ENCODE data around the gene CRTC1. TPM values are rescaled to one million over a fixed set of nuclear protein-coding genes. Genes with fewer than 3 reads are reported as not detected.

CRTC1 gene
- total and polyA plus RNA-seq, 9 of the 15 experiments (the other 6 are each of a cell fraction or from before 2014, with no cell fraction given), result 0.25 to 3.8 (median 1.2) TPM; not detected in 2

DNA sequence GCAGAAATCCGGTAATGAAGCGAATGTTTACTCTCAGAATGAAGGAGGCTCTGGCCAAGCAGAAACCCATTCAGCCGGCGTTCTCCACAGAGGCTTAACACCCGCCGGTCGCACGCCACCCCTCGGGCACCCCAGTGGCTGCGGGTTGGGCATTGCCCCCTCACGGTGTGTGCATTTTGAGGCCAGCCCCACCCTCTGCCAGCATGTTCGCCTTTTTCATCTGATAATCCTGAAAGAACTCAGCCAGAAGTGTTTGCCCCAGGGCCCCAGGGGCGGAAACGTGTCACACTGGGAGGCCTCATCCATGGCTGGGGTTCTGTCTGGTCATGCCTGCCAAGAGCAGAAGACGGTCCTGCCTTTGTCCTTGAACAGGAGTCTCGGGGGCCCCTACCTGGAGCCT, 73.4 kb downstream of the CRTC1 start:
- H3K9me3 ChIP-seq (replicated peaks; ENCODE audit: control insufficient read depth, insufficient read depth, low read depth, low read length), result no peaks in the 10 kb centered on the region
- ChIA-PET POLR2A (no interaction called here), CTCF (ENCODE audit: low intra/inter-chr PET ratio) (no interaction called here)
- WGBS (ENCODE audit: insufficient coverage, low coverage, missing lambda C conversion rate), result 52% methylated on average over 16 of the region's 16 CpGs
- FAIRE-seq, result no peak
- H3K79me2 ChIP-seq (ENCODE audit: control insufficient read depth, insufficient read depth, low read length), result no peaks in the 10 kb centered on the region
- H3K4me1 ChIP-seq (replicated peaks in 1 of 2; ENCODE audit: control insufficient read depth in 2 of 2, insufficient read depth in 2 of 2, low read length in 2 of 2), result peaks cover 0 to 39% of the 10 kb centered on the region in 2 experiments; a peak in 2 of 5 replicates
- H3K4me3 ChIP-seq, result no peak overlapping the region
- H2AFZ ChIP-seq (ENCODE audit: low read depth, low read length), result no peak overlapping the region
- BruUV-seq (replicated peaks), result no TSS peak
- no peaks in the 10 kb centered on the region for H3K27me3 ChIP-seq (ENCODE audit: control insufficient read depth in 2 of 2, insufficient read depth in 2 of 2, low read length in 2 of 2)
- H4K20me1 ChIP-seq (replicated peaks; ENCODE audit: control insufficient read depth, insufficient read depth, low read length), result 0 out of 2 replicates have a peak, but pooled peaks cover 6% of the 10 kb centered on the region
- no peak for ATAC-seq
- H3K9me1 ChIP-seq (ENCODE audit: control insufficient read depth, insufficient read depth, low read length), result no peaks in the 10 kb centered on the region
- H3K36me3 ChIP-seq (ENCODE audit: control insufficient read depth, insufficient read depth, low read length), result no peaks in the 10 kb centered on the region
- no peak overlapping the region for H3K4me2 ChIP-seq (ENCODE audit: insufficient read depth, low read length)
- intact Hi-C loops (cut with micrococcal nuclease) (no loop called here), in situ Hi-C loops (cut with MboI) (no loop called here)
- TF ChIP-seq TEAD2 (tag; IDR thresholded peaks at IDR 0.05), result no peak
- 0 out of 2 replicates have a peak, but pooled peaks have one; percentile 16 for TF ChIP-seq ZBTB17 (CRISPR knock-in tag; IDR thresholded peaks at IDR 0.05)
- no peak overlapping the region for H3K27ac ChIP-seq (ENCODE audit: extremely low read depth, low read depth, low read length)
- no peak overlapping the region for H3K9ac ChIP-seq (ENCODE audit: insufficient read depth in 1 of 2, low read depth in 2 of 2, low read length in 2 of 2)
- DNase-seq (ENCODE audit: extremely low read depth in 1 of 4, low spot score in 3 of 4), result no peak

DNA sequence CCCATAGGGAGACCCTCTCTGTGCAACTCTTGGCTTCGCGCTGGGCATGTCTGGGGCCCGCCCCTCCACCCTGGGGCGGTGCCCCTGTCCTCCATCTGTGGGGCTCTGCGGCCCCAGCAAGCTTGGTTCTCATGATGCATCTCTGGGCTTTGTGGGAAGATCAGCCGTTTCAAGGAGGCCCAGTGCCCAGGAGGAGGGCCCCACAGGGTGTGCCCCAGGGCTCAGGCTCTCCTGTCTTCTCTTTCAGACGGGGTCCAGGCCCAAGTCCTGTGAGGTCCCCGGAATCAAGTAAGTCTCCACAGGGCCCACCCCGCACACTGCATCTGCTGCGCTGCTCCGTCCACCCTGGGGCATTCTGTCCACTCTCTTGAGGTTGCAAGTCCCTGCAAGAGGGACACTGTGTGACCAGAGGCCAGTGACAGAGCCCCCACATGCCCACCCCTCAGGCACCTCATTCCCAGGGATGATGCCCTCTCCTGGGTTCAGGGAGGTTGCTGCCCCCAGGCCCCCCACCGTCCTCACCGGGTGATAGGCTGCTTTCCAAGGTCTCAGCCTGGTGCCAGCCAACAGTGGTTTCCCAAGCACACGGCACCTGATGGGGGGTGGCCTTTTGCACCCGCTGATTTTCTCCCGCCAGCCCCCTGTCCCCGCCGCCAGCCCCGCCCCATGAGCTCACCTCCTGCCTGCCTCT, 76.0 kb downstream of the CRTC1 start:
- Histone ChIP-seq H3K27ac (ENCODE audit: extremely low read depth, low read depth, low read length) (no peak overlapping the region), H3K36me3 (ENCODE audit: control insufficient read depth, insufficient read depth, low read length) (no peaks in the 10 kb centered on the region), H3K27me3 (ENCODE audit: control insufficient read depth in 2 of 2, insufficient read depth in 2 of 2, low read length in 2 of 2) (no peaks in the 10 kb centered on the region), H3K9ac (ENCODE audit: insufficient read depth in 1 of 2, low read depth in 2 of 2, low read length in 2 of 2) (no peak overlapping the region), H3K4me2 (ENCODE audit: insufficient read depth, low read length) (no peak overlapping the region), H2AFZ (ENCODE audit: low read depth, low read length) (no peak overlapping the region), H3K9me3 (replicated peaks; ENCODE audit: control insufficient read depth, insufficient read depth, low read depth, low read length) (no peaks in the 10 kb centered on the region), H3K9me1 (ENCODE audit: control insufficient read depth, insufficient read depth, low read length) (no peaks in the 10 kb centered on the region), H3K4me3 (no peak overlapping the region), H3K4me1 (replicated peaks in 1 of 2; ENCODE audit: control insufficient read depth in 2 of 2, insufficient read depth in 2 of 2, low read length in 2 of 2) (peaks cover 4 to 58% of the 10 kb centered on the region in 2 experiments; a peak in 4 of 5 replicates), H4K20me1 (replicated peaks; ENCODE audit: control insufficient read depth, insufficient read depth, low read length) (peaks cover 9% of the 10 kb centered on the region; the same call in 1 of the 2 replicates), H3K79me2 (ENCODE audit: control insufficient read depth, insufficient read depth, low read length) (no peaks in the 10 kb centered on the region)
- TF ChIP-seq ELF4 (CRISPR knock-in tag; IDR thresholded peaks at IDR 0.05), result no peak
- no peak for TF ChIP-seq TCF7 (IDR thresholded peaks at IDR 0.05; ENCODE audit: borderline replicate concordance)
- TF ChIP-seq ZNF584 (CRISPR knock-in tag; IDR thresholded peaks at IDR 0.05; ENCODE audit: low read depth), result no peak
- ChIA-PET CTCF (ENCODE audit: low intra/inter-chr PET ratio) (no interaction called here), POLR2A (interaction anchor here (0.7 to 1.3 kb wide), 2 partner anchors 10 to 239 kb away, joined by 3 to 5 read pairs; no protein-coding TSS in a partner anchor)
- WGBS (ENCODE audit: insufficient coverage, low coverage, missing lambda C conversion rate), result 47% methylated on average over 13 of the region's 19 CpGs
- in situ Hi-C loops (cut with MboI) (no loop called here), intact Hi-C loops (cut with micrococcal nuclease) (no loop called here)
- BruUV-seq (replicated peaks), result no TSS peak
- FAIRE-seq (no peak), DNase-seq (ENCODE audit: extremely low read depth in 1 of 4, low spot score in 3 of 4) (no peak), ATAC-seq (no peak)

Data from K562 (cell line).